BJ (cell line): ENCODE measurements around the gene UST. TPM values are rescaled to one million over a fixed set of nuclear protein-coding genes. Genes with fewer than 3 reads are reported as not detected.

Experiments
- CTCF ChIA-PET: fragments of 350-600 bp; formaldehyde crosslinking; extraction: SDS; loops from one replicate; lab custom pipeline; 2021; ENCODE audit warnings: antibody characterized with exemption, inconsistent platforms; lab: Yijun Ruan, JAX
- POLR2A ChIA-PET: fragments of 300-600 bp; sonication (Branson Sonifier 250); formaldehyde crosslinking; extraction: SDS; loops from one replicate; lab custom pipeline; 2021; ENCODE audit warnings: antibody characterized with exemption; lab: Charles Lee
- DNase-seq: peaks from one replicate; pipeline ENCODE4 v3.0.0-alpha.2; 2011; ENCODE audit warnings: low read depth
- H3K27me3 ChIP-seq: 2 replicates; pipeline ENCODE4 v1.6.0; 2011; ENCODE audit warnings: low read length; ENCODE audit not compliant: control insufficient read depth, insufficient read depth
- H3K36me3 ChIP-seq: 2 replicates; pipeline ENCODE4 v1.5.1; 2011; ENCODE audit warnings: low read length; ENCODE audit not compliant: control insufficient read depth, insufficient read depth
- H3K4me3 ChIP-seq: 2 replicates; pipeline ENCODE4 v1.5.1; 2011; ENCODE audit warnings: low read depth, mild to moderate bottlenecking, control low read depth, low read length
- polyA plus RNA-seq: library from polyadenylated mRNA; depleted of rRNA; stranded (reverse); fragments of >200 nt; gene quantifications from 2 replicates; pipeline ENCODE4 v1.2.3, GENCODE V29; 2011
- TF ChIP-seq, protein P1 (sequence below): IDR thresholded peaks from 2 replicates; pipeline ENCODE4 v1.5.1; 2011; ENCODE audit warnings: low read depth, mild to moderate bottlenecking, control low read depth, inconsistent platforms, low read length, moderate library complexity; ENCODE audit not compliant: insufficient read depth

UST gene
- polyA plus RNA-seq, 1 experiment, result 6.8 TPM

DNA sequence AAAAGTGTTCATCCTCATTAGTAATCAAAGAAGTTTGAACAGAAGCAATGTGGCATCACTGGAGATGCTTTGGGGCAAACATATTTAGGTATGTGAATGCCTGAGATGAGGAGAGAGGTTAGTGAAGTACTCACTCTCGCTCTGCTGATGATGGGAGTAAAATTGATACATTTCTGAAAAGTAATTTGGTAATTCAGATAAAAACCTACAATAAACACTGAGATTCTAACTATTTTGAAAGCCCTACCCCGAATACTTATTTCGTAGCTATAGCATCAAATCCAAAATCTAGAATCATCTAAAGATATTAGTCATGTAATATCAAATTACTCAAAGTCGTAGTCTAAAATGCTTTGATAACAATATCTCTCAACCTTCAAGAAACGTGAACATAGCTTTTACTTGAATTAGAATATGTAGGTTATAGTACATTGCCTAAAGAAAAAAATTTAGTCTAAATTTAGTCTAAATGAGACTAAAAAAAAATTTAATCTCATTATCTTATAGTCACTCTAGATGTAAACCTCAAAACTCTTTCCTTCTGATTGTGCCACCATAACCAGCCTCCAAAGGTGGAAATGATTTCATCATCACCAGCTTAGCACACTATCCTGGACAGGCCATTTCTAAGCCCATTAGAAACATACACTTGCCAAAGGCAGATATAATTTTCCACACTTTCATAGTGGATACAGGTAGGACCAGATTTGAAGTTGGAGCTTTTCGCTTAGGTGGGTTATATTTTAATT, 338.2 kb downstream of the UST start:
- Histone ChIP-seq H3K27me3 (peaks cover 4% of the 10 kb centered on the region), H3K36me3 (no peaks in the 10 kb centered on the region), H3K4me3 (no peak overlapping the region)
- TF ChIP-seq, protein P1, sequence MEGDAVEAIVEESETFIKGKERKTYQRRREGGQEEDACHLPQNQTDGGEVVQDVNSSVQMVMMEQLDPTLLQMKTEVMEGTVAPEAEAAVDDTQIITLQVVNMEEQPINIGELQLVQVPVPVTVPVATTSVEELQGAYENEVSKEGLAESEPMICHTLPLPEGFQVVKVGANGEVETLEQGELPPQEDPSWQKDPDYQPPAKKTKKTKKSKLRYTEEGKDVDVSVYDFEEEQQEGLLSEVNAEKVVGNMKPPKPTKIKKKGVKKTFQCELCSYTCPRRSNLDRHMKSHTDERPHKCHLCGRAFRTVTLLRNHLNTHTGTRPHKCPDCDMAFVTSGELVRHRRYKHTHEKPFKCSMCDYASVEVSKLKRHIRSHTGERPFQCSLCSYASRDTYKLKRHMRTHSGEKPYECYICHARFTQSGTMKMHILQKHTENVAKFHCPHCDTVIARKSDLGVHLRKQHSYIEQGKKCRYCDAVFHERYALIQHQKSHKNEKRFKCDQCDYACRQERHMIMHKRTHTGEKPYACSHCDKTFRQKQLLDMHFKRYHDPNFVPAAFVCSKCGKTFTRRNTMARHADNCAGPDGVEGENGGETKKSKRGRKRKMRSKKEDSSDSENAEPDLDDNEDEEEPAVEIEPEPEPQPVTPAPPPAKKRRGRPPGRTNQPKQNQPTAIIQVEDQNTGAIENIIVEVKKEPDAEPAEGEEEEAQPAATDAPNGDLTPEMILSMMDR, result no peak
- ChIA-PET POLR2A (no interaction called here), CTCF (interaction anchor here (0.6 to 2.8 kb wide), 4 partner anchors 10 to 418 kb away, joined by 3 to 20 read pairs (median 4); no protein-coding TSS in a partner anchor)
- DNase-seq, result no peak

DNA sequence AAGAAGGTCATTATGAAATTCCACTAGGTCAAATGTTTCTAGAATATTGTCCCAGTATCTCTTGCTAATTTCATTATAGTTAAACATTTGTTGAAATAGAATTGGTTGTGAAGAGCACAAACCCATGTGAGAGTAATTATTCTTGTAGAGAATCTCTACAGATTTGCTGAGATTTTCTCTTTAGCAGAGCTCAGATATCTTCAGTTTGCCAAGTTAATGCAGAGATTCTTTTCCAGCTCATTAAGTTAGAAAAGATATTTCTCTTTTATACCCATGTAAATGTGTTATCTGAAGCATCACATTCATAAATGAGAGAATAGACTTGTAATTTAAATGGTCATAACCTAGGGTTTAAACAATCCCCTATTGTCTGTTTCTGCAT, 338.7 kb downstream of the UST start:
- no peak for DNase-seq
- H3K4me3 ChIP-seq, result no peak overlapping the region
- peaks cover 5% of the 10 kb centered on the region for H3K27me3 ChIP-seq
- TF ChIP-seq, protein P1, result no peak
- ChIA-PET CTCF (interaction anchor here (0.6 to 2.8 kb wide), 3 partner anchors 9 to 417 kb away, joined by 4 to 20 read pairs (median 5); no protein-coding TSS in a partner anchor), POLR2A (no interaction called here)
- H3K36me3 ChIP-seq, result no peaks in the 10 kb centered on the region

DNA sequence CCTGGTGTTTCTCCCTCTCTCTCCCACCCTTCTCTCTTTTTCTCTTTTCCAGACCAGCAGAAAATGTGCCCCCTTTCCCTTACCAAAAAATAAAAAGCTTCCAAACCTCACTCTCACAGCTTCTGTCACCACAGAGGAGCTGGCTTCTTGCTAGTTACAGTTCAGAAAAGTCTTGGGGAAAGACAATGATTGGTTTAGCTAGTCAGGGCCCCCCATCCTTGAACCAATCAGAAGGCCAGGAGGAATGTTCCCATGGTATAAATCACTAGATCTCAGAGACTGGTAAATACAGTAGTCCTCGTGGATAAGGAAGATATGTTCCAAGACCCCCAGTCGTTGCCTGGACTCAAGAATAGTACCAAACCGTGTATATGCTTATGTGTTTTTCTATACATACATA, 339.5 kb downstream of the UST start:
- TF ChIP-seq, protein P1, result no peak
- Histone ChIP-seq H3K36me3 (no peaks in the 10 kb centered on the region), H3K27me3 (peaks cover 5% of the 10 kb centered on the region), H3K4me3 (no peak overlapping the region)
- DNase-seq, result no peak
- ChIA-PET POLR2A (no interaction called here), CTCF (interaction anchor here (2.8 kb wide), 1 partner anchor 346 kb away, joined by 20 read pairs; no protein-coding TSS in a partner anchor)

DNA sequence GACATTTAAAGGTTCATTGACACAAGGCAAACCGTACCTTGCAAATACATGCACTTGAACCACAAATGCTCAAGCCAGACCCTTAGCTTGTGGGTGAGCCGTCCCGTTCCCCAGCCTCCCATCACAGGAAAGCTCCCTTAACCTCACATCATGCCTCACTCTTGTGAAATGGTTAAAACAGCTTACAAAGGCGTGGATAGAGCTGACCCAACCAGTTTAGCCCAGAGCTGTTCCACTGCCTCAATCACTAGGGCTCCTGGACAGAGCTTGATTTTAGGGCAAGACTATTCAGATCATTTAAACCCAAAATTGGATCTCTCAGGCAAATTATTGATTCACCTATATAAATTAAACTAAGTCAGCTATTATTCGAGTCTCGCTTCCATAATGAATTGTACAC, 341.1 kb downstream of the UST start:
- peaks cover 5% of the 10 kb centered on the region for H3K27me3 ChIP-seq
- no peak overlapping the region for H3K4me3 ChIP-seq
- H3K36me3 ChIP-seq, result no peaks in the 10 kb centered on the region
- TF ChIP-seq, protein P1, result no peak
- ChIA-PET POLR2A (no interaction called here), CTCF (interaction anchor here (2.5 kb wide), 1 partner anchor 344 kb away, joined by 9 read pairs; no protein-coding TSS in a partner anchor)
- DNase-seq, result no peak

DNA sequence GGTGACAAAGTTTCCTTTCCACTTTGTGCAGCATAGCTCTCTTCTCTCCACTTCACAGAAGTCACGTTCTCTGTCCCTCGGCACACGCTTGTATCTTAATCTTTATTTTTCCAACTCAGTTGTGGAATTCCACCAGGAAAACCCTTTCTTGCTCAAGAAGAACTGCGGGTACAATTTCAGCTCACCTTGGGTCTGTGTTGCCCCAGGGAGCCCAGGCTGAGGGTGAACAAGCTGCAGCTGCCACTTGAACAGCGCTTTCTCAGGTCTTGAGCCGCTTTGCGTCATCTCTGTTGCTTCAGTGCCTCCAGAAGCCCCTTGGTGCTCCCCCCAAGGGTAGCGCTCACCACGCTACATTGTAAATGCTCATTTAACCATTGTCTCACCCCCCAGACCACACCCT, 341.5 kb downstream of the UST start:
- H3K4me3 ChIP-seq, result no peak overlapping the region
- CTCF ChIA-PET, result interaction anchor here (2.5 kb wide), 1 partner anchor 343 kb away, joined by 9 read pairs; no protein-coding TSS in a partner anchor
- TF ChIP-seq, protein P1, result no peak
- H3K27me3 ChIP-seq, result peaks cover 5% of the 10 kb centered on the region
- POLR2A ChIA-PET, result no interaction called here
- DNase-seq, result no peak
- H3K36me3 ChIP-seq, result no peaks in the 10 kb centered on the region
